NOMO-1 treated with DMSO at 0.1 percent for 48 hours (cell line): ENCODE measurements around the gene BEST1.
"Not testable (repeated sequence)": the region's sequence is repeated elsewhere in the genome, so short reads cannot be mapped to it uniquely, and the experiment has no call there.

Experiments used
- DNase-seq: peaks from one replicate; lab custom pipeline; 2025; ENCODE audit not compliant: unreplicated experiment; lab: John Stamatoyannopoulos, UW

BEST1 gene

GRCh38 chr11:61976420-61976800 lies 26.3 kb downstream of the BEST1 start:
- no peak for DNase-seq

GRCh38 chr11:61976813-61977475 lies 26.8 kb downstream of the BEST1 start:
- no peak for DNase-seq

- no peak for DNase-seq
These were observed 28.8 kb downstream of the BEST1 start for GRCh38 chr11:61978703-61979661.

GRCh38 chr11:61980783-61981541 lies 30.8 kb downstream of the BEST1 start:
- DNase-seq: no peak

GRCh38 chr11:61983419-61983818 lies 33.3 kb downstream of the BEST1 start:
- no peak for DNase-seq

- DNase-seq: no peak
These were observed 35.7 kb downstream of the BEST1 start for GRCh38 chr11:61985869-61986268.

- no peak for DNase-seq
These were observed 44.8 kb downstream of the BEST1 start for GRCh38 chr11:61994981-61995380.

GRCh38 chr11:61996933-61997332 lies 46.8 kb downstream of the BEST1 start:
- no peak for DNase-seq

- peak; percentile 27 for DNase-seq
These were observed 49.2 kb downstream of the BEST1 start for GRCh38 chr11:61999141-61999975.

GRCh38 chr11:62000539-62001446 lies 50.6 kb downstream of the BEST1 start:
- DNase-seq: no peak

GRCh38 chr11:62001450-62002191 lies 51.5 kb downstream of the BEST1 start:
- DNase-seq: no peak

GRCh38 chr11:62002283-62002682 lies 52.1 kb downstream of the BEST1 start:
- not testable (repeated sequence) for DNase-seq

- peak; percentile 59 for DNase-seq
These were observed 54.3 kb downstream of the BEST1 start for GRCh38 chr11:62004473-62004872.

GRCh38 chr11:62008193-62008592 lies 58.0 kb downstream of the BEST1 start:
- DNase-seq: no peak

GRCh38 chr11:62010935-62011528 lies 60.9 kb downstream of the BEST1 start:
- DNase-seq: no peak

GRCh38 chr11:62011881-62012280 lies 61.7 kb downstream of the BEST1 start:
- no peak for DNase-seq

GRCh38 chr11:62012451-62012831 lies 62.3 kb downstream of the BEST1 start:
- no peak for DNase-seq

GRCh38 chr11:62012832-62013461 lies 62.8 kb downstream of the BEST1 start:
- DNase-seq: no peak
